GM19328 (cell line): ENCODE data around the gene SLC25A48.
"Not testable (repeated sequence)": the region's sequence is repeated elsewhere in the genome, so short reads cannot be mapped to it uniquely, and the experiment has no call there.

Source experiments
- ATAC-seq: cut with Tn5 transposase; IDR thresholded peaks from one replicate; pipeline ENCODE4 v1.9.1; 2021; ENCODE audit warnings: mild to moderate bottlenecking, moderate library complexity; ENCODE audit not compliant: unreplicated experiment

Gene SLC25A48

DNA sequence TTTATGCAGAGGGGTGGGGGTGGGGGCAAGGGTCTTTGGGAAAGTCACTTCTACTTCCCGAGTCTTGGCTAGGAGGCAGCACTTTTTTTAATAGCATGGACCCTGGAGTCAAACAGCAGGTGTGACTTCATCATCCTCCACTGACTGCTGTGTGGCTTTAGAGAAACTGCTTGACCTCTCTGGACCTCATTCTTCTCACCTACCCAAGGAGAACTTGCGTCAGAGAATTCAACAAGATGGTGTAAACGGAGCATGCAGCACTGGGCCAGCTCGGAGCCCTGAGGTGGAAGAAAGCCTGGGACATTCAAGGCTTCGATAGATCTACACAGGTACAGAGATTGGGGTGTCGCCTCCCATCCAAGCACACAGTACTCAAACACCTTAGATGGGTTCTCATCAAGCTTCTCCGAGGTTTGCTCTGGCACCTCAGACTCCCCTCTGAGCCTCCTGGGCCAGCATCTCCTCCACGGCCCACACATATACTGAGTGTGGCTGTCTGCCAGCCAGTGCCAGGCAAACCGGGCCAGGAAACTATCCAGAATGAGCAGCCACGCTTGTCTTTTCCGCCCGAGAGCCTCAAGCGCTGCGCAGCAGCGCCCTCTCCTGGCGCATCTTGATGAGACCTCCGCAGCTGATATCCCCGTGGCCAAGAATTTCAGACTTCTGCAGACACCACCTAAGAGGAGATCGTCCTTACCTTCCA is 4.6 kb upstream of the SLC25A48 start:
- no peak for ATAC-seq

DNA sequence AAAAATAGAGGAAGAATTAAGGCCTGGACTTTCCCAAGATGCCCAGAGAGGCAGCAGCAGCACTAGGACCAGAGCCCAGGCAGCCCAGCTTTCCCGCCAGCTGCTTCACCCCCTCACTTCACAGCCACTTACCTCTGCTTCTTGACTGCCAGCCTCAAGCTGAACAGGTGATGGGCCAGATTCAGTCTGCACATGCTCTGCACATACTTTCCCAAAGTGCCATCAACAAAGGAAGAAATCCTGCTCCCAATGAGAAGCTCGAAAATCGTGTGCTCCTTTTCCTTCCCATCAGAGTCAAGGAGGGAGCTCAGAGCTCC is 4.1 kb upstream of the SLC25A48 start:
- no peak for ATAC-seq

DNA sequence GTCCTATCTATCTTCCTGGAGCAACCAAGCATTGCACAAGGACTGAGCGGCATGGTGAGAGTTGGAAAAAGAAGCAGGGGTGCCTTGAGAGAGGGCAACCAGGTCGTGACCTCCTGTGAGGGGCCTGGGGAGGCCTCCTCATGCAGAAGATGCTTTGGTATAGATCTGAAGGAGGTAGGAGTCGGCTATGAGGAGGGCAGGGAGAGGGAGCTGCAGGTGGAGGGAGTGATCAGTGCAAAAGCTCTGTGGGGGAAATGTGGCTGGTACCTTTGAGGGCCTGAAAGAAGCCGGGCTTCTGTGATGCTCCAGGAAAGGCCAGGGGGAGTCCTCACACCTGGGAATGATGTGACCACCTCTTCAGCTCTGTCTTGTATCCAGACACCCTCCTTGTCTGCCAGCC is 3.6 kb upstream of the SLC25A48 start:
- ATAC-seq: no peak

DNA sequence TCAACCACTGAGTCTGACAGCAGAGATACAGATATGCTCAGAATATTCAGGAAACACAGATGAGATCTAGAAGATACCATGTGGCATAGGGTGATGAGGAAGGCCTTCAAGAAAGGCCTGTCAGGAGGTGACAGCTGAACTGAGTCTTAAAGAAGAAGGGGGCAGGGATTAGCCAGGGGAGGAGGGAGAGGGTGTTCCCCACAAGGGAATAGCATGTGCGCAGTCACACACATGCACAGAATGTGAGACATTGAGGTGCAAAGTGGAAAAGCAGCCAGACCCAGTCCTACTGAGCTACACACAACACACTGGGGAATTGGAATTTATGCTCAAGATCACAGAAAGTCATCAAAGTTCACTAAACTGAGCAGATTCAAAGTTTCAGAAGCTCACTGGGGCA is 3.0 kb upstream of the SLC25A48 start:
- no peak for ATAC-seq

DNA sequence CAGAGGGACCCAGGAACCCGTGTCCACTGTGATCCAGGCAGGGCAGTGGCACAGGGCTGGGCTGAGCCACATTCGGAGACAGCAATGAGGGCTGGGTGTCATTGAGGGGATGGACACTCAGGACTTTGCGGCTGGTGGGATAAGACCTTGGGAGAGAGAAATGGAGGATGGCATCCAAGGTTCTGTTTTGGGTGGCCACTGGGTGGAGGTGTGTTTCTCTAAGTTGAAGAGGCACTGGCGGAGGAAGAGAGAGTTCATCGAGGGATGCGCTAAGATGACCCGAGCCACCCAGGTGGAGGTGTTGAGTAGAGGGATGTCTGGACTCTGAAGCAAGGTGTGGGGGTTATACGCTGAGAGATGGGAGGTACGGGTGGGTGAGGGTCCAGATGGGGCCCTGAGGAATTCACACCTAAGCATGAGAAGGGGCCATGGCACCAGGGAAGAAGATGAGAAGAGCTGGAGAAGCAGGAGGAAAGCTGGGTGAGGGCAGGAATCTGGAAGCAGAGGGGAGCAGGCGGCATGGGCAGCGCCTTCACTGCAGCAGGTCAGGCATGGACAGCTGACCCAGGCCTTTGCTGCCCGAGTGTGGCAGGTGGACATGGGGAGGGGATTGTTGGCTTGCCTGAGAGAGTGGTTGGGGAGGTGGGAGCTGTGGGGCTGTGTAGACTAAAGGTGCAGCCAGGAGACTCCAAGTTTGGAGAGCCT is 2.5 kb upstream of the SLC25A48 start:
- no peak for ATAC-seq

DNA sequence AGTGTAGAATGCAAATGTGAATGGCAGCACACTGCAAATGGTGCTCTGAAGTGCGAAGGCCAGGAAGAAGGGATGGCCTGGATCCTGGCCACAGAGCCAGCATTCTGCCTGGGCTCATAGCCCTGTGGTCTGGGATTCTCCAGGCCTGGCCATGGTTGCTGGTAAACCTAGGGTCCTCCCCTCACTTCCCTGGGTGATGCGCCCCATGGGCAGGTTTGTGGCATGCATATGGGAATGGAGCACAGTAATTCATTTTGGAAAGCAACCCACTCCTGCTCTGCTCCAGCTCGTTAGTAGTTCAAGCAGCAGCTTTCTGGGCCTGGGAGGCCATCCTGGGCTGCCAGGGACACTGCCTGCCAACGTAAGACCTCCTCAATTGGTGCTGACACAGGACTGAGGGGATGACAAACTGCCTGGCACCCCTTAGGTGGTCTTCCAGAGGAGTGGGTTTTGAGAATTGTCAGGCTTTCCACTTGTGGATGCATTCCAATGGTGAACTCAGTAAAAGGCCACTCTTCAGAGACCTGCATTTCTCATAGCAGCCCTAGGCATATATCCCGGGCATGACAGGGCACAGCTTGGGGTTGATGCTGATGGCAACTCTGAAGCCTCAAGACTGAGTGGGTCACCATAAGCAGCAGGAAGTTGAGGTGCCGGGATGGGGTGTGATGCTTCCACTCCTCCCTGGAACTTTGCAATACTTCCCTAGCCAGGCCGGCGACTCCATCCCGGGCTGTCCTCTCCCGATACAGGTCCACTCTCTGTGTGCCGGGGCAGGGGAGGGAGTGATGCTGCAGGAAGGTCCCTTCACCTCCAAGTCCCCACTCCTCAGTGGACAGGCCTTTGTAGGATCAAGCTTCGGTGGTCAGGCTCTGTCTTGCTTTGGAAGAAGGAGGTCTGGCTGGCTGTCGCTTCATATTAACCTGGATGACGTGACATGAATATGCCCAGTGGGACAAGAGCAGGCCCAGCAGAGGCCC is 1.2 kb upstream of the SLC25A48 start:
- ATAC-seq: no peak

DNA sequence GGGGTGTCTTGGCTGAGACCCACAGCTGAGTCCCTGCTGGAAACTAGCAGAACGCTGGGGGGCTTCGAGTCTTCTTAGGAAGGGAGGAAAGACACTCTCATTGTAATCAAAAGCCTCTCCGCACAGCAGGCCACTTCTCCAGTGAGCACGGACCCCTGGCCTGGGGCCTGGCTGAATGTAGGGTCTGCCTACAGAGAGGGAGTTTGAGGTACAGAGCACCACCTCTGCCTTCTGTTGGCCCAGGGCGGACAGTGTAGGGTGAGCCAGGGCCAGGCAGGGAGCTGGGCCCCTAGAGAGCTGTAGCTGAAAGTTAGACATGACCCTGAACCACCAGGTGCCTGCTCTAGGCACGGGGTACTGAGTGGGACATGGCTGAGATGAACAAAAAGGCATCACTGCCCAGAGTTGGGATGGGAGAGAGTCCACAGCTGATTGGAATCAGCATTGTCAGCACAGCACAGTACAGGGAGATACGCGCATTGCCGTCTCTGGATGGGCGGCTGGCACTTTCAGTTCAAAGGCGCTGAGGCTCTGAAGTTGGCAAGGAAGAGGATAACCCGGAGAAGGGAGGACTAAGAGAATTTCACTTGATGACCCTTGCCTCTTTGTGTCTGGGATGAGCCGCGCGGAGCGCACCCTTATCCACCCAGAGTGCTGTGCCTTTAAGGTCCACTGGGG is 363 bp upstream of the SLC25A48 start:
- ATAC-seq: no peak

DNA sequence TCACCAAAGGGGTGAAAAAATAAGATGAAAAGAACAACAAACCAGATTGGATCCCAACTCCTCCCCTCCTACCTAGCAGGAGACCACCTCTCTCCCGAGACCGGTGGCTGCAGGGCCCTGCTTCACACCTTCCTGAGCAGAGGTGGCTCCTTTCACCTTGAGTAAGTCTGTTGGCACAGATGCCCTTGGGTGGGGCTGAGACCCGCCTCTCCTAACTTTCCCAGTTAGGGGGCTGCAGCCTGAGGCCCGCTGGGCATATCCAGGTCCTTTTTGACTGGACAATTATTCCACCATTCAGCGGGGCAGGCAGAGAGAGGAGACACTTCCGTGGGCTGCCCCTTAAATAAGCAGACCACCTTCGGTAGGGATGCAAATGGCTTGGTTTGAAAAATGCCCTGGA is 1.3 kb downstream of the SLC25A48 start:
- ATAC-seq: no peak

DNA sequence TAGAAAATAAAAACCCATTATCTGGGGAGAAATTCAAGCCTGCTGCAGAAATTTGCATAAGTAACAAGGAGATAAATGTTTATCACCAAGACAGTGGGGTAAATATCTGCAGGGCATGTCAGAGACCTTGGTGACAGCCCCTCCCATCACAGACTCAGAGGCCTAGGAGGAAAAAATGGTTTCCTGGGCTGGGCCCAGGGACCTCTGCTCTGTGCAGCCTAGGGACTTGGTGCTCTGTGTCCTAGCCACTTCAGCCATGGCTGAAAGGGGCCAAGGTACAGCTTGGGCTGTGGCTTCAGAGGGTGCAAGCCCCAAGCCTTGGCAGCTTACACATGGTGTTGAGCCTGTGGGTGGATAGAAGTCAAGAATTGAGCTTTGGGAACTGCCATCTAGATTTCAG is 3.9 kb downstream of the SLC25A48 start:
- not testable (repeated sequence) for ATAC-seq

DNA sequence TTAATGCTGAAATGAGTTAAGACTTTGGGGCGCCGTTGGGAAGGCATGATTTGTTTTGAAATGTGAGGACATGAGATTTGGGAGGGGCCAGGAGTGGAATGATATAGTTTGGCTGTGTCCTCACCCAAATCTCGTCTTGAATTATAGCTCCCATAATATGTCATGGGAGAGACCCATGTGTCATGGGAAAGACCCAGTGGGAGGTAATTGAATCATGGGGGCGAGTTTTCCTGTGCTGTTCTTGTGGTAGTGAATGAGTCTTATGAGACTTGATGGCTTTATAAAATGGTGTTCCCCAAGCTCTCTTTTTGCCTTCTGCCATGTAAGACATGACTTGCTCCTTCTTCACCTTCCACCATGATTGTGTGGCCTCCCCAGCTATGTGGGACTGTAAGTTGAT is 5.1 kb downstream of the SLC25A48 start:
- ATAC-seq: no peak

DNA sequence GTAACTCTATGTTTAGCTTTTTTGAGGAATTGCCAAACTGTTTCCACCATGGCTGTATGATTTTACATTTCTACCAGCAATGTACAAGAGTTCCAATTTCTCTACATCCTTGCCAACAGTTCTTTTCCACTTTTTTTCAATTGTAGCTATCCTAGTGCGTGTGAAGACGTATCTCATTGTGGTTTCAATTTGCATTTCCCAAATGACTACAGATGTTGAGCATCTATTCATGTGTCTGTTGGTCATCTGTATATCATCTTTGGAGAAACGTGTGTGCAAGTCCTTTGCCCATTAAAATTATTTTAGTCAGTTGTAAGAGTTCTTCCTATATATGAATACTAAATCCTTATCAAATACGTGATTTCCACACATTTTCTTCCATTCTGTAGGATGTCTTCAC is 6.5 kb downstream of the SLC25A48 start:
- ATAC-seq: no peak

DNA sequence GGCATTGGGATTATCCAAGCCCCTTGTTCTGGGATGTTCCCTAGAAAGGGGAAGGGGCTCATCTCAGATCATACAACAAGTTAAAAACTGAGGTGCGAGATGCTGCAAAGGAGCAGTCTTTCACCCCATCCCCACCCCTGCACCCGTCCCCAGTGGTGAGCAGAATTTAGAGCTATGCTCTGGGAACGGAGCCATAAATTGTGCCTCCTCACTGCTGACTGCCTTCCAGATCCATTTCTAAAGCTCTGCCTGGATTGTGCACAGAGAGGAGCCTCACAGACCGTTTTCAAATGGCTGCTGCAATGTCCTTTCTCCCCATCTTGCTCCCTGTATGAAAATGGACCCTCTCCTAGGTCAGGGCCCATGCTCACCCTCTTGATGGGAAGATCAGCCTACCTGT is 8.3 kb downstream of the SLC25A48 start:
- ATAC-seq: no peak

DNA sequence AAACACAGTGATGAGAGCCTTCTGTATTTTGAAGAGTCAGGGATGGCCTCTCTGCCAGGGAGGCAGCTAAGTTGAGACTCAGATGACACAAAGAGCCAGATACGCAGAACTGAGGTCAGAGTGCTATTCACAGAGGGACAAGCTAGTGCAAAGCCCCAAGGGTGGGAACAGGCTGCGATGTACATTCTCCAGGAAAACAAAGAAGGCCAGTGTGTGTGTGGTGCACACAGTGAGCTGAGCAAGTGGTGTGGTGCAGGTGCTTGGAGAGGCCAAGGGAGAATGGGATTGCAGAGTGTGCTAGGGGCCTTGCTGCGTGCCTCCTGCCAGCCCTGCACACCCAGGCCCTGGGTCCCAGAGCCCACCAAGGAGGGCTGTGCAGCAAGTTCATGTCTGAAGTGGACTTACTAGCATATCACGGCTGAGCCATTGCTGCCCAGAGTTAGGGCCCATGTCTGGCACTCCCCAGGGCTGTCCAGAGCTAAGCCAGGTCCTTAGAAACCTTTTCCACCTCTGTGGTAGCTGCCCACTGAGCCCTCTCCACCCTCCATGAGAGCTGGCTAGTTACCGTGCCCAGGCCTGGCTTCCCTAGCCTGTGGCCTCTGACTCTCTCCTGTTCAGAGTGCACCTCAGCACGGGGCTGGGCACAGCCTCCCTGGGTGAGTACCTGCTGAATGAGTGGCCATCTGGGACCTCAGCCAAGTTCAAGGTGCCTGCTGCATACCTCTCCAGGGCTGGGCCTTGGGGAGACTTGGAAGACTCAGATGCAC is 9.3 kb downstream of the SLC25A48 start:
- ATAC-seq: no peak

DNA sequence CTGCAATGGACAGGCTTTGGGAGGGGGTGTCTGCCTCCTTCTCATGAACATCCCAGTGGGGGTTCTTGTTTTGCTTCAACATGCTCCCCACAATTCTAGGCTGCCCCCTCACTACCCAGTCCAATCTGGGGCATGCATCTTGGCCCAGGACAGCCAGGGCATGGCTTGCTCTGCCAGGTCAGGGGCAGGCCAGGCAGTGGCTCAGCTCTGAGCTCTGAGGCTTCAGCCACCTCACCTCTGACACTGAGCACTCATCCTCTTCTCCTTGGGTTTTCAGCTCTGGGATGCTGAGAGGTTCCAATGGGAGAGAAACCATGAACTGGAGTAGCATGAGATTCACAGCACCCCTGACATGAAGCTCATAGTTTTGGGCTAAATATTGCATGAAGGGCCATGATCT is 11.8 kb downstream of the SLC25A48 start:
- no peak for ATAC-seq

DNA sequence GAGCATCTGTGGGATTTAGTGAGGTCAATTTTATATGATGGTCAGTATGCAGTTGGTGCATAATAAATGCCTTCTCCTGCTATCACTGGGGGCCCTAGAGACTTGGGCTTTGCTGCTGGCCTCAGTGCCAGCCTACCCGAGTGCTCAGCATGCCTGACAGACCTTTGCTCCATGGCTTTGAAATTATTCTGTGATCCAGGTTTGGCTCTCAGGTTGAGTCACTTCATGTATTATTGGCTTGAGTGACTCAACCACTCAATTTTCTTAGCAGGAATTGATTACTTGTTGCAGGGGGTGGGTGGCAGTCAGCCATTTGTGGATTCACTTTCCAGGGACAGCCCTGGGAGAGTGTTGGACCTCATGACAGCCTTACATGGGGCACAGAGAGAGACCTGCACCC is 13.5 kb downstream of the SLC25A48 start:
- no peak for ATAC-seq

DNA sequence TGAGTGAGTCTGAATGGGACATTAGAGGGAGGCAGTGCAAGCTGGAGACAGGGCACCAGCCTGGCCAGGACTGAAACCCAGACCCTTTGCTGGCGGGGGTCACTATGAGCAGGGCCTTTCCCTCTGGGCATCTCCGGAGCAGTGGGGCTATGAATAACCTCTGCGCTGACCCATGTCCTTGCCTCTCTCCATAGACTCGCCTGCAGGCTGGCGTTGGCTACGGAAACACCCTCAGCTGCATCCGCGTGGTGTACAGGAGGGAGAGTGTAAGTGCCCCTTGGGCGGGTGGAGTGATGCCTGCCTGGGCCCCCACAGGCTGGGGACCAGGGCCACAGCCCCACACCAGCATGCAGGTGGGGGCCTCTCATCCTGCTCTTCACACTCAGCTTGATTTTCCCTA is 15.8 kb downstream of the SLC25A48 start:
- ATAC-seq: no peak

DNA sequence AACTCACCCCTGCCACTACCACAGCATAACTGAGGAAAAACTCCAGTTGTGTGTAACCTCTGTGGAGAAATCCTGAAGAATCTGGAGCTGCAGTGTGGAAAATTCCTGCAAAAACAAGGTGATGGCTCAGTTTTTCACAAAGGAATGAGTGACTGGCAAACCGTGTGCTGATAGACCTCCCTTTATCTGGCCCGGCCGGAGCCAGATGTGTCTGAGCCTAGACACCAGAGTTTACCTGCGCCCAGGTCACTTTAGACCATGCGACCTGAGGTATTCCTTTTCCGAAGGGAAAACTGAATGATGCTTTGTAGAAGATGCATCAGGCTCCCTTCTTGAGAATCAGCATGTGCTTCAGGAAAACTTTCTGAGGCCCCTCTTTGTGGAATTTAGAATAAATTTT is 16.2 kb downstream of the SLC25A48 start:
- no peak for ATAC-seq

DNA sequence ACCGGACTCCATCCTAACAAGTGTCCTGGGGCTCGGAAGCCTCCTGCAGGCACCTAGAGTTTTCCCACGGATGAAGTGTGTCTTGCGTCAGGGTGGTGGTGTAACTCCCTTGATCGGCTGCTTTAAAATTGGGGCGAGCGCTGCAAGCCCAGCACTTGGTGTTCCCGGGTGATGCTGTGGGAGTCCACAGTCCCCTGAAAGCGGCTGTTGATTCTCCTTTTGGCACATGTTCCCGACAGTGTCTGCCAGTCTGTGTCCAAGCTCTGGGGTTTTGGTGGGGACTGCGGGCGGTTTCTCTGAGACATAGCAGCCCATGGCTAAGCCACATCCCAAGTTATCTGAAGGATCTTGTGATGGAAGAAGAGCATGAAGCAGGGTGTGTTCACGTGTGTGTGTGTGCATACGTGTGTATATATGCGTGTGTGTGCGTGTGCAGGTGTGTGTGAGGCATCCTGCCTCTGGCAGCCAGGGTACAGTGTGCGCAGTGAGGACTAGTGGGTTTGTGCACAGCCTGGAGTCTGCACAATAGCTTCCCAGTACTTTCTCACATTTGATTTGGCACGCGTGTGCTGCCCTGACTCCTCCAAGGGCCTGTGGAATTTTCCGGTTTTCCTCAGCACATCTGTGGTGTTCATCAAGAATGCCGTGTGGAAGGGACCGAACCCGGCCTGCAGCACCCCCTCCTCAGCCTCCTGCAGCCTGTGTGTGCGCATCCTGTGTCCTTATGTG is 16.9 kb downstream of the SLC25A48 start:
- ATAC-seq: no peak

DNA sequence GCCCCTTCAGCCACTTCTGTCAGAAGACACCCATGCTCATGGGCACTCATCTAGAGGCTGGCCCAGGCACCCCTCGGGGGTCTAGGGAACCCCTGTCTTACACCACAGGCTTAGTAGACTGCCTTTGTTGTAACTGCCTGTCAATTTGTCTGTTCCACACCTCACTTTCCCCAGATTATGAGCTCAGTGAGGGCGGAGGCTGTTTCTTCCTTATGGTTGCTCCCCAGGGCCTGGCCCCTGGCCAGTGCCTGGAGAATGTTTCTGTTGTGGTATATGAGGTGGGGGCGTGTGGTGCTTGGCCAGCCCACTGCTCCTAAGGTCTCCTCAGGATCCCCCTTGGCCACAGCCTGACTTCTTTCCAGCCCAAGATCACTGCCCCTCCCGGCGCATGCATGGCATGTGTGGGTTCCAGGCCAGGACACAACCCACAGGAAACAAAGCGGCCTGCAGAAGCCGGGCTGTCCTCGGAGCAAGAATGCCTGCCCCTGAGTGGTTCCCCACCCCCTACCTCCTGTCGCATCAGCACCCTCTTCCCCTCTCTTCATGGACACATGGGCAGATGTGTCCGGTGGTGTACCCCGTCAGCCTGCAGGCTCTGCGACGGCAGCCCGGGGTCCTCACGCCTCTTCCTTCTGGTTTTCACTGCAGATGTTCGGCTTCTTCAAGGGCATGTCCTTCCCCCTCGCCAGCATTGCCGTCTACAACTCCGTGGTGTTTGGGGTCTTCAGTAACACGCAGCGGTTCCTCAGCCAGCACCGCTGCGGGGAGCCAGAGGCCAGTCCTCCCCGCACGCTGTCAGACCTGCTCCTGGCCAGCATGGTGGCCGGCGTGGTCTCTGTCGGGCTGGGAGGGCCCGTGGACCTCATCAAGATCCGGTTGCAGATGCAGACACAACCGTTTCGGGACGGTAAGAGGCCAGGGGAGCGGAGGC is 17.7 kb downstream of the SLC25A48 start:
- no peak for ATAC-seq
